Calu3 (cell line): ENCODE measurements around the gene RPS6KA2. TPM values are rescaled to one million over a fixed set of nuclear protein-coding genes. Genes with fewer than 3 reads are reported as not detected.

Experiments used
- BruUV-seq: library from RNA; stranded (reverse); fragments of 400-500 nt; replicated peaks from 2 replicates; lab custom pipeline; 2021; lab: Mats Ljungman, UMichigan
- CTCF ChIA-PET: fragments of 300-600 bp; sonication (Branson Sonifier 250); formaldehyde crosslinking; loops from one replicate; lab custom pipeline; 2022; ENCODE audit warnings: antibody characterized with exemption; lab: Charles Lee
- DNase-seq: peaks from one replicate; pipeline ENCODE4 v3.0.0; 2022
- H3K27ac Mint-ChIP-seq: one replicate; pipeline ENCODE4 v1.8.0; 2022; ENCODE audit warnings: mixed read lengths; ENCODE audit not compliant: unreplicated experiment
- H3K27me3 Mint-ChIP-seq: one replicate; pipeline ENCODE4 v1.8.0; 2022; ENCODE audit warnings: mixed read lengths; ENCODE audit not compliant: unreplicated experiment
- H3K36me3 Mint-ChIP-seq: one replicate; pipeline ENCODE4 v1.8.0; 2022; ENCODE audit warnings: mild to moderate bottlenecking, moderate library complexity, mixed read lengths; ENCODE audit not compliant: insufficient read depth, unreplicated experiment
- H3K4me1 Mint-ChIP-seq: one replicate; pipeline ENCODE4 v1.8.0; 2022; ENCODE audit warnings: mild to moderate bottlenecking, low read depth, mixed read lengths; ENCODE audit not compliant: unreplicated experiment
- H3K4me3 Mint-ChIP-seq: one replicate; pipeline ENCODE4 v1.8.0; 2022; ENCODE audit warnings: mild to moderate bottlenecking, low read depth, moderate library complexity, mixed read lengths; ENCODE audit not compliant: unreplicated experiment
- H3K9me3 Mint-ChIP-seq: one replicate; pipeline ENCODE4 v1.8.0; 2022; ENCODE audit warnings: low read depth, mixed read lengths; ENCODE audit not compliant: unreplicated experiment
- intact Hi-C: fragments of 100-400 bp; cut with micrococcal nuclease; formaldehyde crosslinking; loops from one replicate; pipeline ENCODE4 v1.10.0; 2022; ENCODE audit not compliant: unreplicated experiment
- total RNA-seq: library from RNA; stranded (reverse); gene quantifications from 2 replicates; pipeline ENCODE4 v1.2.3, GENCODE V29; 2022
- TF ChIP-seq, protein P1 (sequence below): fragments of 200-600 bp; IDR thresholded peaks from one replicate; pipeline ENCODE4 v1.8.0; 2022; ENCODE audit warnings: antibody characterized with exemption; ENCODE audit not compliant: unreplicated experiment

The RPS6KA2 gene
- total RNA-seq, 1 experiment from 2014 or later, result 41.3 TPM

DNA sequence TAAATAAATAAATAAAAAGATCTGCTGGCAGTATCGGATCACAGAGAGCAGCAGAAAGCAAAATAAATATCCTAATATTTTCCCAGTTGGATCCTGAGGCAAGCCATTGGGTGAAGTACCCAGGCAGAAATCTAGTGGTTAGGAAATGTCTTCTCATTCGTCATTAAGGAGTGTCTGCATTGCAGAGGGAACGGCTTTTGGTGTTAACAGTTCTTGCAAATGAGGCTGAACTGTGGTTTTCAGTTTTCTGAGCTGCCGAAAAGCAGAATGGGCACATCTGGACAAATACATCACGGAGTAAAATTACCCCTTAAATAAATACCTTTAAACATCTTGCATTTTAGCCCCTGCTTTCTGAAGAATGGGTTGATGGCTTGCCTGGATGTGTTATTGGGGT is 162.1 kb downstream of the RPS6KA2 start:
- intact Hi-C loops, result no loop called here
- H3K4me1 Mint-ChIP-seq, result peaks cover 9% of the 10 kb centered on the region
- H3K4me3 Mint-ChIP-seq, result no peak overlapping the region
- H3K27ac Mint-ChIP-seq, result no peak overlapping the region
- TF ChIP-seq, protein P1, sequence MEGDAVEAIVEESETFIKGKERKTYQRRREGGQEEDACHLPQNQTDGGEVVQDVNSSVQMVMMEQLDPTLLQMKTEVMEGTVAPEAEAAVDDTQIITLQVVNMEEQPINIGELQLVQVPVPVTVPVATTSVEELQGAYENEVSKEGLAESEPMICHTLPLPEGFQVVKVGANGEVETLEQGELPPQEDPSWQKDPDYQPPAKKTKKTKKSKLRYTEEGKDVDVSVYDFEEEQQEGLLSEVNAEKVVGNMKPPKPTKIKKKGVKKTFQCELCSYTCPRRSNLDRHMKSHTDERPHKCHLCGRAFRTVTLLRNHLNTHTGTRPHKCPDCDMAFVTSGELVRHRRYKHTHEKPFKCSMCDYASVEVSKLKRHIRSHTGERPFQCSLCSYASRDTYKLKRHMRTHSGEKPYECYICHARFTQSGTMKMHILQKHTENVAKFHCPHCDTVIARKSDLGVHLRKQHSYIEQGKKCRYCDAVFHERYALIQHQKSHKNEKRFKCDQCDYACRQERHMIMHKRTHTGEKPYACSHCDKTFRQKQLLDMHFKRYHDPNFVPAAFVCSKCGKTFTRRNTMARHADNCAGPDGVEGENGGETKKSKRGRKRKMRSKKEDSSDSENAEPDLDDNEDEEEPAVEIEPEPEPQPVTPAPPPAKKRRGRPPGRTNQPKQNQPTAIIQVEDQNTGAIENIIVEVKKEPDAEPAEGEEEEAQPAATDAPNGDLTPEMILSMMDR, result no peak
- BruUV-seq, result no TSS peak
- CTCF ChIA-PET, result no interaction called here
- no peak for DNase-seq
- no peaks in the 10 kb centered on the region for H3K27me3 Mint-ChIP-seq
- H3K36me3 Mint-ChIP-seq, result peaks cover 17% of the 10 kb centered on the region
- H3K9me3 Mint-ChIP-seq, result no peaks in the 10 kb centered on the region

DNA sequence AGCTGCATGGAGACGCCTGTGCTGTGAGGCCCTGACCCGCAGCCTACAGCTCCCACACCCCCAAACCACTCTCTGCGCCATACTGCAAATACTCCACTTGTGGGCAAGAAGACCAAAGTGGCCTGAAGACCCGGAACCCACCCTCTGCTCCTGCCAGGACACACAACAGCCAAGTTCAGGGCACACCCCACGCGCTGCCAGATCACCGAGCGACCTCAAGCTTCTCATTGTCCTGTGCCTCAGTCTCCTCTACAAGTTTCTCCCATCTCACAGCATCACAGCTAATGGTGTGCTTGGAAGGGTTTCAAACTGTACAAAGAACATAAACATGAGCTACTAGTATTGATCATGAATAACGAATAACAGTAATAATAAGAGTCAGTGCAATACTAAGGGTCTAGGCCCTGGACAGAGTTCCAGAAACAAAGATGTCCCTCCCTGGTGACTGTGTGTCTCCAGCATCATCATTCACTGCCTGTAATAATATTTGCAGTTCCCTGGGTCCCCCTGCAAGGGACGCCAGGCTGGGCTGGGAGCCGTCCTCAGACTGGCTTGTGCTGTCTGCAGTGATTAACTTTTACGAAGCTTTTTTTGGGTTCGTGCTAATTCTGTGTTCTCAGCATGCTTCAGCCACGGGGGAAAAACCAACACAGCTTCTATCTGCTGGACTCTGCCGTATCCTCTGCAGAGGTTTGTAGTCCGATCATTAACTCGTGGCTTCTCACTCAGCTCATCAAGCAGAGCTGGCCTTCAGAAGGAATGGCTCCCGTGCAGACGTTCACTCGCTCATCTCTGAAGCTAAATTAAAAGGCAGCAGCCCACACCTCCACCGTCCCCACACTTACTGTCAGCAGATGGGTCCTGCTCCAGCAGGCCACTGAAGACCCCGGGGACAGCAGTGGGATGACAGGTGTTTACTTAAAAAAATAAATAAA is 162.7 kb downstream of the RPS6KA2 start:
- CTCF ChIA-PET, result interaction anchor here (0.6 kb wide), 1 partner anchor 1069 kb away, joined by 4 read pairs; no protein-coding TSS in a partner anchor
- H3K27me3 Mint-ChIP-seq, result no peaks in the 10 kb centered on the region

DNA sequence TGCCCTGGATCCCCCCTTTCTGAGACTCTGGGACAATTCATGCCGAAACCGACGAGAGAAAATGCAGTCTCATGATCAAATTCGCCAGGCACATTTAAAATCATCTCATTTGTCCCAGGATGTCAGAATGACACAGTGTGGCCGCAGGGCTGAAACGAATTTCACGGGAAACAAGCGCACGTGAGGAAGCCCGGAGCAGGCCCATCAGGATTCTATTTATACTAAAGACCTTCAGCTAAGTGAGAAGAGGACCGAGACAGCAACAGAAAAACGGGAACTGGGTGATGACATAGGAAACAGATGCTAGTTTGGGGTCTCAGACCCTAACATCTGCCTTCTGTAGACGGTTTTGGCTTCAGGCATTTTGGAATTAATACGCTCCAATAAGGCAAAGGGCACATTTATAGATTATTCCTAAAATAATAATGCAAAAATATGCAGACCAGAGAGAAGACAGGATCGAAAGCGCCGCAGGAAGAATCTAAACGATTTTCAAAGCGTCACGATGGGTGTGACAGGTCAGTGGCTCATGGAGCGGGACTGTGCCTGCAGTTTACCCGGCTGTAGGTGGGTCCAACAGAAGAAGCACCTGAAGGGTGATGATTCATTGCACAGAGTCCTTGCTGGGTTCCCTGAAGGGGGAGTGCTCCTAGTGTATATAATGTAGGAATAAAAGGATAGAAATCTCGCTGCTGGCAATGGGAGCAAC is 163.5 kb downstream of the RPS6KA2 start:
- H3K4me3 Mint-ChIP-seq, result no peak overlapping the region
- TF ChIP-seq, protein P1, result no peak
- H3K9me3 Mint-ChIP-seq, result no peaks in the 10 kb centered on the region
- CTCF ChIA-PET, result interaction anchor here (0.6 kb wide), 1 partner anchor 1070 kb away, joined by 4 read pairs; no protein-coding TSS in a partner anchor
- H3K4me1 Mint-ChIP-seq, result peaks cover 9% of the 10 kb centered on the region
- DNase-seq, result no peak
- H3K27me3 Mint-ChIP-seq, result no peaks in the 10 kb centered on the region
- H3K27ac Mint-ChIP-seq, result no peak overlapping the region
- peaks cover 18% of the 10 kb centered on the region for H3K36me3 Mint-ChIP-seq
- intact Hi-C loops, result no loop called here
- no TSS peak for BruUV-seq

More for the DNA sequence above, 162.7 kb downstream of the RPS6KA2 start:
- Mint-ChIP-seq H3K36me3 (peaks cover 18% of the 10 kb centered on the region), H3K9me3 (no peaks in the 10 kb centered on the region), H3K27ac (no peak overlapping the region), H3K4me3 (no peak overlapping the region), H3K4me1 (peaks cover 9% of the 10 kb centered on the region)
- no peak for DNase-seq
- TF ChIP-seq, protein P1, result no peak
- intact Hi-C loops, result no loop called here
- no TSS peak for BruUV-seq

DNA sequence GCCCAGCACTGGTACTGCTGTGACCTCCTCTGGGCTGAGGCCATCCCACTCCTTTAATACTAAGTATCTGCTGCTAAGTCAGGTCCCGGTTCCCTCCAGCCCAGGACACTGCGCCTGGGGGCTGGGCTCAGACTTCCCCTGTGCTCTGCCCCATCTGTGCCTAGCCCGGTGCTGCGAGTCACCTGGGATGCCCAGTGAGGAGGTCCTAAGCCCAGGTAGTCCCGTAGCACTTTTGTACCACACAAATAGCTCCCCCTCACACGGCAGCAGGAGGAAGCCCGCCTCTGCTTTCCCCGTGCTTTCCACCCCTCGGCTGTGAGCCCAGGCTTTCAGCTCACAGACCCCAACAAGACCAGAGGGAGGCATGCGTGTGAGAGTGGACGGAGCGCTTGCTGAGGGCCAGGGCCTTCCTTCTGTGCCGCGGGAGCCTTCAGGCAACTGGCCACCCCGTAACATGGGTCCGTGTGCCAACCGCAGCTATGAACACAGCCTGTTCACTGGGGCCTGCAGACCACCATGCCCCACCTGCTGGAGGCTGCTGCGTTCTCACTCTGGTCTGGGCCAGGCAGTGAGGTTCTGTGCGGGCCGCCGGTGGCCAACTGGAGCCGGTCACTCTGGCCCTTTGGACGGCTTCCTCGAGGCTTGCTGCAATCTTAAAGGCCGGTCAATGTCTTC is 164.5 kb downstream of the RPS6KA2 start:
- Mint-ChIP-seq H3K36me3 (peaks cover 21% of the 10 kb centered on the region), H3K27ac (no peak overlapping the region), H3K4me3 (no peak overlapping the region), H3K9me3 (no peaks in the 10 kb centered on the region), H3K4me1 (peaks cover 9% of the 10 kb centered on the region), H3K27me3 (no peaks in the 10 kb centered on the region)
- TF ChIP-seq, protein P1, result no peak
- no peak for DNase-seq
- intact Hi-C loops, result no loop called here
- BruUV-seq, result no TSS peak
- CTCF ChIA-PET, result no interaction called here
